Measurements from ENCODE around the gene CTNND2. TPM values are rescaled to one million over a fixed set of nuclear protein-coding genes. Genes with fewer than 3 reads are reported as not detected.

Gene CTNND2
- total RNA-seq, 4 donors from 2014 or later = 0.22 to 2.8 (median 0.39) TPM

DNA sequence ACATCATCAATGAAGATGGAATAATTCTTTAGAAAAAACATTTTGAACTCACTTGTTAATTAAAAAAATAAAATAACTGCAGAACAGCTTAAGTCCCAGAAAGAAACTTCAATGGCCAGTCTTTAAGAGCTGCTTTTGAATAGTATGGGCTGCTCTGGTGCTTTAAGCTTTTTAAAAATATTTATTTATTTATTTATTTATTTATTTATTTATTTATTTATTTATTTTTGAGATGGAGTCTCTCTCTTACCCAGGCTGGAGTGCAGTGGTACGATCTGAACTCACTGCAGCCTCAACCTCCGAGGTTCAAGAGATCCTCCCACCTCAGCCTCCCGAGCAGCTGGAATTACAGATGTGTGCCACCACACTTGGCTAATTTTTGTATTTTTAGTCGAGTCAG is 626.9 kb downstream of the CTNND2 start:
- intact Hi-C loops (cut with DNase I) = no loop called here
- WGBS, 2 donors = 89 to 96% methylated on average over 4 of the region's 4 CpGs
- Histone ChIP-seq H3K36me3 (no peaks in the 10 kb centered on the region), H3K27ac (no peak overlapping the region), H3K4me1 (no peaks in the 10 kb centered on the region), H3K4me3 (replicated peaks in 1 of 3) (no peak overlapping the region), H3K9me3 (no peaks in the 10 kb centered on the region), H3K27me3 (no peaks in the 10 kb centered on the region)
- DNase-seq = no peak
- TF ChIP-seq, protein P1, sequence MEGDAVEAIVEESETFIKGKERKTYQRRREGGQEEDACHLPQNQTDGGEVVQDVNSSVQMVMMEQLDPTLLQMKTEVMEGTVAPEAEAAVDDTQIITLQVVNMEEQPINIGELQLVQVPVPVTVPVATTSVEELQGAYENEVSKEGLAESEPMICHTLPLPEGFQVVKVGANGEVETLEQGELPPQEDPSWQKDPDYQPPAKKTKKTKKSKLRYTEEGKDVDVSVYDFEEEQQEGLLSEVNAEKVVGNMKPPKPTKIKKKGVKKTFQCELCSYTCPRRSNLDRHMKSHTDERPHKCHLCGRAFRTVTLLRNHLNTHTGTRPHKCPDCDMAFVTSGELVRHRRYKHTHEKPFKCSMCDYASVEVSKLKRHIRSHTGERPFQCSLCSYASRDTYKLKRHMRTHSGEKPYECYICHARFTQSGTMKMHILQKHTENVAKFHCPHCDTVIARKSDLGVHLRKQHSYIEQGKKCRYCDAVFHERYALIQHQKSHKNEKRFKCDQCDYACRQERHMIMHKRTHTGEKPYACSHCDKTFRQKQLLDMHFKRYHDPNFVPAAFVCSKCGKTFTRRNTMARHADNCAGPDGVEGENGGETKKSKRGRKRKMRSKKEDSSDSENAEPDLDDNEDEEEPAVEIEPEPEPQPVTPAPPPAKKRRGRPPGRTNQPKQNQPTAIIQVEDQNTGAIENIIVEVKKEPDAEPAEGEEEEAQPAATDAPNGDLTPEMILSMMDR (IDR thresholded peaks at IDR 0.05) = no peak
- no peak for TF ChIP-seq POLR2A (IDR thresholded peaks at IDR 0.05)

DNA sequence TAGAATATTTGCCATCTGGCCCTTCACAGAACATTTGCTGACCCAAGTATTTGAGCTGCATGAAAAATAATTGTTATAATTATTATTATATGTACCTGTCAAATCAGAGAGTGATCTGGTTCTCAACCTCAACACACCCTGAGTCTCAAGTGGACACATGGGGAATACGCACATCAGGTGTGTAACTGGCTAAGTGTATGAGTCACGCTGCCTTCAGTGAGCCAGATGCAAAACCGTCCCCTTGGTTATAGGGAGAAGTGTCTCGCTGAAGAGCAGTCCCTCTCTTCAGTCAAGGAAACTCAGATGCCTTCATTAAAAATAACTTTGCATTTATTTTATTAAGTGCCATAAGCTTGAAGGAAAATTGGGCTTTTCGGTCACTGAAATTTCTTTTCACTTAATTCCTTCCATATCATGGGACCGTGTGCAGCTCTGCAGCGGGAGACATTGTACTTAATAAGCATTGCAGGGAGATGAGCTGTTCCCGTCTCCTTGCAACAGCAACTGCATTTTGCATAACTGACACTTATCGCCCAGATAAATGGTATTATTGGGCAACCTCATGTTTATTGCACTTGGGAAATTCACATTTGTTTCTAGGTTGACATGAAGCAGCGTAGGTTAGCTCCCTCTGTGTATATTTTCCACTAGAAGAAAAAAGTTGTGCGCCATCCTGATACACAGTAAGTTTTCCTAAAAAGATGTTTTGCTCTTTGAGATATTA is 630.9 kb downstream of the CTNND2 start:
- DNase-seq = no peak
- Histone ChIP-seq H3K36me3 (no peaks in the 10 kb centered on the region), H3K9me3 (no peaks in the 10 kb centered on the region), H3K4me1 (no peaks in the 10 kb centered on the region), H3K4me3 (replicated peaks in 1 of 3) (no peak overlapping the region), H3K27me3 (no peaks in the 10 kb centered on the region), H3K27ac (no peak overlapping the region)
- TF ChIP-seq POLR2A (IDR thresholded peaks at IDR 0.05) = no peak
- TF ChIP-seq, protein P1 (IDR thresholded peaks at IDR 0.05) = no peak
- 83 to 95% methylated on average over 11 of the region's 11 CpGs for WGBS, 2 donors
- intact Hi-C loops (cut with DNase I) = no loop called here

DNA sequence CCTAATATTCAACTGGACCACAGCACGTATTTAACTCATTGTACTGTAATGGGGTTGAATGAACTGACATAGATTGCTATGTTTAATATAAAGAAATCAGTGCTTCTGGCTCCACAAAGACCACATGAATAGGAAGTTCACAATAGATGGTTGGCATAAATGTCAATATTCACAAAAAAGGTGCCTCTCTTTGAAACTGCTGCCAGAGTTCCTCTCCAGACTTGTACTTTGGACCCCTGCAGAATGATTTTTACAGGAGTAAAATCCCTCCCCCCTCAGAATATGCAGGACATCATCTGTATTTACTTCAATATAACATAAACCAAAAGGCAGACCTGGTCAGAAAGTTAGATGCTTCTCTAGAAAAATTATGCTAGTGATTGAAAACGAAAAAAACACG is 634.7 kb downstream of the CTNND2 start:
- intact Hi-C loops (cut with DNase I) = loop anchor here (5.0 kb wide), 1 partner anchor 223 kb away; no protein-coding TSS in a partner anchor
- H3K27ac ChIP-seq = no peak overlapping the region
- 91 to 92% methylated on average over 3 of the region's 3 CpGs for WGBS, 2 donors

DNA sequence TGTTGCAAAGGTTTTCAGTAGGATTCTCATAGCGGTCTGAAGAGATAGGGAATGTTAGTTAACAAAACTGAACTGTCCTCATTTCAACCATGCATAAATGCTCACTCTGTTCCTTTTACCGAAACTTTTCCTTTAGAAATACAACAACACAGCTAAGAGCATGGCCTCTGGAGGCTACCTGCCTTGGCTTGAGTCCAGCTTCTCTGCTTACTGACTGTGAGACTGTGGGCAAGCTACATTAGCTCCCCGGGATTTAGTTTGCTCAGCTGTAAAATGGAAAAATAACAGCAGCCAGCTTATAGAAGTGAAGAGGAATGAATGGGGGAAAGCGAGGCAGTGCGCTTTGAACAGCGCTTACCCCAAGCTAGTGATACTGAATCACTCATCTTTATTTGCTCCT is 635.4 kb downstream of the CTNND2 start:
- DNase-seq = peak; percentile 63 to 66
- intact Hi-C loops (cut with DNase I) = loop anchor here (5.0 kb wide), 1 partner anchor 223 kb away; no protein-coding TSS in a partner anchor

More for the DNA sequence above, 634.7 kb downstream of the CTNND2 start:
- TF ChIP-seq, protein P1 (IDR thresholded peaks at IDR 0.05) = no peak
- no peak for TF ChIP-seq POLR2A (IDR thresholded peaks at IDR 0.05)
- Histone ChIP-seq H3K9me3 (no peaks in the 10 kb centered on the region), H3K27me3 (no peaks in the 10 kb centered on the region), H3K4me1 (no peaks in the 10 kb centered on the region), H3K4me3 (replicated peaks in 1 of 3) (no peak overlapping the region), H3K36me3 (no peaks in the 10 kb centered on the region)
- no peak for DNase-seq

DNA sequence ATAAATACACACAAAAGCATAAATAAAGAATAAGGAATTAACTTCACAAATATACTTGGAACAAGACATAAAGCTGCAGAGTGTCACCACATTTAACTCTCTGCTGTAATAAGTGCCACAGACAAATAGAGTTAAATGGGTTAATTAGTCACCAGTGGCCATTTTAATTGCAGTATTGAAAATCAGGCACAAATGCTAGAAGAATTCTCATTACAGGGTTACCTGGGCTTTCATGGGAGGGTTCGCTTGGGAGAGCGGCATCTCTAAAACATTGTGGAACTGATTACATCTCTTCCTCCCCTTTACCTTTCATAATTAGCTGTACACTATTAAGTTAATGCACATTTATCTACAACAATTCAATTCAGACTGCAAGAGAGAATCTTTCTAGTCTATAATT is 637.9 kb downstream of the CTNND2 start:
- Histone ChIP-seq H3K36me3 (no peaks in the 10 kb centered on the region), H3K27me3 (no peaks in the 10 kb centered on the region), H3K4me3 (replicated peaks in 1 of 3) (no peak overlapping the region), H3K27ac (no peak overlapping the region), H3K9me3 (no peaks in the 10 kb centered on the region), H3K4me1 (no peaks in the 10 kb centered on the region)
- no peak for TF ChIP-seq POLR2A (IDR thresholded peaks at IDR 0.05)
- TF ChIP-seq, protein P1 (IDR thresholded peaks at IDR 0.05) = no peak
- intact Hi-C loops (cut with DNase I) = loop anchor here (5.0 kb wide), 1 partner anchor 226 kb away; no protein-coding TSS in a partner anchor
- no peak for DNase-seq
- 94 to 96% methylated on average over 2 of the region's 2 CpGs for WGBS, 2 donors

More for the DNA sequence above, 635.4 kb downstream of the CTNND2 start:
- Histone ChIP-seq H3K27ac (no peak overlapping the region), H3K36me3 (no peaks in the 10 kb centered on the region), H3K9me3 (no peaks in the 10 kb centered on the region), H3K4me1 (no peaks in the 10 kb centered on the region), H3K27me3 (no peaks in the 10 kb centered on the region), H3K4me3 (replicated peaks in 1 of 3) (no peak overlapping the region)
- no peak for TF ChIP-seq POLR2A (IDR thresholded peaks at IDR 0.05)
- TF ChIP-seq, protein P1 (IDR thresholded peaks at IDR 0.05) = no peak
- 42 to 56% methylated on average over 6 of the region's 6 CpGs for WGBS, 2 donors

Measured in thyroid gland (tissue), 4 donors.